Chondrocyte (in vitro differentiated cells): ENCODE results near the gene CCDC63. TPM values are rescaled to one million over a fixed set of nuclear protein-coding genes. Genes with fewer than 3 reads are reported as not detected.
A peak's percentile ranks its signal among the peaks of the same experiment; 100 is the strongest.

Experiments used
- DNase-seq: peaks from one replicate; pipeline ENCODE4 v3.0.0; 2021; ENCODE audit warnings: mixed read lengths, low spot score
- H3K27ac Mint-ChIP-seq: one replicate; pipeline ENCODE4 v1.8.0; 2021; ENCODE audit warnings: mild to moderate bottlenecking, moderate library complexity, mixed read lengths; ENCODE audit not compliant: unreplicated experiment
- H3K27me3 Mint-ChIP-seq: 2 replicates; pipeline ENCODE4 v1.8.0; 2021; ENCODE audit warnings: low read depth, mixed read lengths
- H3K36me3 Mint-ChIP-seq: 2 replicates; pipeline ENCODE4 v1.8.0; 2021; ENCODE audit warnings: low read depth, mixed read lengths
- H3K4me1 Mint-ChIP-seq: 2 replicates; pipeline ENCODE4 v1.8.0; 2021; ENCODE audit warnings: low read depth, mild to moderate bottlenecking, mixed read lengths
- H3K4me3 Mint-ChIP-seq: one replicate; pipeline ENCODE4 v1.8.0; 2021; ENCODE audit warnings: mild to moderate bottlenecking, moderate library complexity, mixed read lengths; ENCODE audit not compliant: unreplicated experiment
- H3K9me3 Mint-ChIP-seq: 2 replicates; pipeline ENCODE4 v1.8.0; 2021; ENCODE audit warnings: low read depth, mixed read lengths
- total RNA-seq: library from RNA; stranded (reverse); gene quantifications from 3 replicates; pipeline ENCODE4 v1.2.1, GENCODE V29; 2021
- TF ChIP-seq, protein P1 (sequence below): fragments of 200-600 bp; sonication (generic); IDR thresholded peaks from 2 replicates; pipeline ENCODE4 v1.5.0; 2021; ENCODE audit warnings: antibody characterized with exemption, mild to moderate bottlenecking, moderate library complexity

CCDC63 gene
- total RNA-seq, 1 donor from 2014 or later, result not detected

DNA sequence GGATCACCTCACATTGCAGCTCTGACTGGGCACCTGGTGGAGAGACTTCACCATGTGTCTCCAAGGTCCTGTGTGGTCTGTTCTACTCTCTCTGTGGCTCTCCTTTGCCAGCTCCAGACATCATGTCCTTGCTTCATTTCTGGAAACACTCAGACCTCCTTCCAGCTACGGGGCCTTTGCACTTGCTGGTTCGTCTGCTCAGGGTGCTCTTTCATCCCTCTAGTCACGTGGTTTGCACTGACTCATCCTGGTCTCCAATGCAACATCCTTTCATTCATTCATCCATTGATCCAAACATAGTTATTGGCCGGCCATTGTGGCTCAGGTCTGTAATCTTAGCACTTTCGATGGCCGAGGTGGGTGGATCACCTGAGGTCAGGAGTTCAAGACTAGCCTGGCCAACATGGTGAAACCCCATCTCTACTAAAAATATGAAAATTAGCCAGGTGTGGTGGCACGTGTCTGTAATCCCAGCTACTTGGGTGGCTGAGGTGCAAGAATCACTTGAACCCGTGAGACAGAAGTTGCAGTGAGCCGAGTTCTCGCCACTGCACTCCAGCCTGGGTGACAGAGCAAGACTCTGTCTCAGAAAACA lies 23.9 kb upstream of the CCDC63 start:
- Mint-ChIP-seq H3K9me3 (no peaks in the 10 kb centered on the region), H3K4me1 (no peaks in the 10 kb centered on the region), H3K27ac (no peak overlapping the region), H3K27me3 (peaks cover 24% of the 10 kb centered on the region), H3K4me3 (no peak overlapping the region), H3K36me3 (no peaks in the 10 kb centered on the region)
- no peak for DNase-seq
- TF ChIP-seq, protein P1, sequence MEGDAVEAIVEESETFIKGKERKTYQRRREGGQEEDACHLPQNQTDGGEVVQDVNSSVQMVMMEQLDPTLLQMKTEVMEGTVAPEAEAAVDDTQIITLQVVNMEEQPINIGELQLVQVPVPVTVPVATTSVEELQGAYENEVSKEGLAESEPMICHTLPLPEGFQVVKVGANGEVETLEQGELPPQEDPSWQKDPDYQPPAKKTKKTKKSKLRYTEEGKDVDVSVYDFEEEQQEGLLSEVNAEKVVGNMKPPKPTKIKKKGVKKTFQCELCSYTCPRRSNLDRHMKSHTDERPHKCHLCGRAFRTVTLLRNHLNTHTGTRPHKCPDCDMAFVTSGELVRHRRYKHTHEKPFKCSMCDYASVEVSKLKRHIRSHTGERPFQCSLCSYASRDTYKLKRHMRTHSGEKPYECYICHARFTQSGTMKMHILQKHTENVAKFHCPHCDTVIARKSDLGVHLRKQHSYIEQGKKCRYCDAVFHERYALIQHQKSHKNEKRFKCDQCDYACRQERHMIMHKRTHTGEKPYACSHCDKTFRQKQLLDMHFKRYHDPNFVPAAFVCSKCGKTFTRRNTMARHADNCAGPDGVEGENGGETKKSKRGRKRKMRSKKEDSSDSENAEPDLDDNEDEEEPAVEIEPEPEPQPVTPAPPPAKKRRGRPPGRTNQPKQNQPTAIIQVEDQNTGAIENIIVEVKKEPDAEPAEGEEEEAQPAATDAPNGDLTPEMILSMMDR, result no peak

DNA sequence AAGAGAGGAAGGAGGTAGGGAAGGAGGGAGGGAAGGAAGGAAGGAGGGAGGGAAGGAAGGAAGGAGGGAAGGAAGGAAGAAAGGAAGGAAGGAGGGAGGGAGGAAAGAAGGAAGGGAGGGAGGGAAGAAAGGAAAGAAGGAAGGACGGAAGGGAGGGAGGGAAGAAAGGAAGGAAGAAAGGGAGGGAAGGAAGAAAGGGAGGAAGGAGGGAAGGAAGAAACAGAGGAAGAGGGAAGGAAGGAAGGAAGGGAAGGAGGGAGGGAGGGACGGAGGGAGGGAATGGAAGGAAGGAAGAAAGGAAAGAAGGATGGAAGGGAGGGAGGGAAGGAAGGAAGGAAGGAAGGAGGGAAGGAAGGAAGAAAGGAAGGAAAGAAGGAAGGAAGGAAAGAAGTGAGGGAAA lies 22.4 kb upstream of the CCDC63 start:
- H3K27ac Mint-ChIP-seq, result no peak overlapping the region
- DNase-seq, result no peak
- TF ChIP-seq, protein P1, result no peak
- H3K9me3 Mint-ChIP-seq, result no peaks in the 10 kb centered on the region
- H3K36me3 Mint-ChIP-seq, result no peaks in the 10 kb centered on the region
- H3K4me3 Mint-ChIP-seq, result no peak overlapping the region
- peaks cover 24% of the 10 kb centered on the region for H3K27me3 Mint-ChIP-seq
- no peaks in the 10 kb centered on the region for H3K4me1 Mint-ChIP-seq

DNA sequence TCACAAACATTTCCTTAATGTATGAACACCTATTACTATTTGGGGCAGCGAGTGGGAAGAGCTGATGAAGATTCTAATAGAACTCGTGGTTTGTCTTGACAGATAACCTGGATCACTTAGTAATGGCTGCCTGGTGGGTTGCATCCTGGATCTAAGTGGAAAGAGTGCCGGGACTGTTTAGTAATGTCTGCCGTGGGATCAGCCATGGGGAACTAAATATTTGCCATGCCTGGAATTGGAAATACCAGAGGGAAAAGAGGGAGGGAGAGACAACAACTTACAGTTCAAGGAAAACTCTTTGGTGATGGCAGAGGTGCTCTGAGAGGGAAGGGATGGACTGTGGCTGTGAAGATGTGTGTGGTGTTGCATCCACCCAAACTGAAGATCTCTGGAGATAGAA lies 21.3 kb upstream of the CCDC63 start:
- H3K36me3 Mint-ChIP-seq, result no peaks in the 10 kb centered on the region
- no peaks in the 10 kb centered on the region for H3K9me3 Mint-ChIP-seq
- no peak overlapping the region for H3K27ac Mint-ChIP-seq
- DNase-seq, result no peak
- H3K4me1 Mint-ChIP-seq, result no peaks in the 10 kb centered on the region
- peaks cover 24% of the 10 kb centered on the region for H3K27me3 Mint-ChIP-seq
- TF ChIP-seq, protein P1, result no peak
- H3K4me3 Mint-ChIP-seq, result no peak overlapping the region

DNA sequence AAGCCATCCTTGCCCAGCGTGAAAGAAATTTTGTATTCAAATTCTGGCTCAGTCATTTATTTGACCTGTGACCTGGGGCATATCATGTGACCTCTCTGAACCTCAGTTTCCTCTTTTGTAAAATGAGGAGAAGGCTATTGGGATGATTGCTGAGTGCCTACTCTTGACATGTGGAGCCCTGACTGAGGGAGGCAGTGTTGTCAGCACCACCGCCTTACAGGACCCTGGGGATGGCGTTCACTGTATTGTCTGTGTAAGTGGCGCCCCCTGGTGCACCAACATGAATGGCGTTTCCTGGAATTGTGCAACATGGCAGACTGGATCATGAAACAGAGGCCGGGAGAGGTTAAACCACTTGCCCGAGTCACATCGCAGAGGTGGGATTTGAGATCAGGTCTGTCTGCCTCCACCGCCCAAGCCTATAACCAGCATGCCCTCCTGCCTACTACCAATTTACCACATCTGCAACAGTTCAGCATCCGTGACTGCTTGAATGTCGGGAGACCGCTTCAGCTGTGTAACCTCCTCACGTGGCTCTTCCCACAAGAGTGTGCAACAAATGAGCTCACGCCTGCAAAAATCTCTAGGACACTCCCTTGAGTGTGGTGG lies 20.1 kb upstream of the CCDC63 start:
- no peak overlapping the region for H3K27ac Mint-ChIP-seq
- no peak overlapping the region for H3K4me3 Mint-ChIP-seq
- H3K27me3 Mint-ChIP-seq, result peaks cover 21% of the 10 kb centered on the region
- TF ChIP-seq, protein P1, result peak; percentile 86
- no peaks in the 10 kb centered on the region for H3K9me3 Mint-ChIP-seq
- H3K36me3 Mint-ChIP-seq, result no peaks in the 10 kb centered on the region
- no peaks in the 10 kb centered on the region for H3K4me1 Mint-ChIP-seq
- DNase-seq, result no peak

DNA sequence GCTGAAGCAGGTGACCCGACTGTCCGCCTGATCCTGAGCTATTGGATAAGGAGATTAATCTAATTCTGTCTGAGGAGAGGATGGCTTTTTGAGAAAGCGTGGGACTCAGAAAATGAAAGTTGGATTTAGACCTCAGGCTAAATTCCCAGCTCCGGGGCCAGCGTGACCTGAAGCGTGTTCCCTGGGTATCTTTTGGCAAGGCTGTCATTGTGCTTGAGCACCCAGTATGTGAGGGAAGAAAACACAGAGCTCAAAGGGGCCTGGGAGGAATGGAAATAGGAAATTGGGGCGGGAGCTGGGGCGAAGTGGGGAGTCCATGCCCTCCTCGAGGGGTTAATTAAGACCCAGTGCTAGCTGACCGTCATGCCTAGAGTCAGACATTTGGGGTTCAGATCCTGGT lies 17.5 kb upstream of the CCDC63 start:
- TF ChIP-seq, protein P1, result no peak
- H3K9me3 Mint-ChIP-seq, result no peaks in the 10 kb centered on the region
- H3K4me1 Mint-ChIP-seq, result no peaks in the 10 kb centered on the region
- no peaks in the 10 kb centered on the region for H3K36me3 Mint-ChIP-seq
- no peak overlapping the region for H3K4me3 Mint-ChIP-seq
- DNase-seq, result no peak
- no peak overlapping the region for H3K27ac Mint-ChIP-seq
- H3K27me3 Mint-ChIP-seq, result peaks cover 19% of the 10 kb centered on the region
